HG02623 (cell line): ENCODE data around the gene FAM83G.
A peak's percentile ranks its signal among the peaks of the same experiment; 100 is the strongest.
"Not testable (repeated sequence)": the region's sequence is repeated elsewhere in the genome, so short reads cannot be mapped to it uniquely, and the experiment has no call there.

Experiments used
- ATAC-seq: cut with Tn5 transposase; IDR thresholded peaks from one replicate; pipeline ENCODE4 v1.9.1; 2021; ENCODE audit warnings: moderate library complexity; ENCODE audit not compliant: unreplicated experiment

FAM83G gene

DNA sequence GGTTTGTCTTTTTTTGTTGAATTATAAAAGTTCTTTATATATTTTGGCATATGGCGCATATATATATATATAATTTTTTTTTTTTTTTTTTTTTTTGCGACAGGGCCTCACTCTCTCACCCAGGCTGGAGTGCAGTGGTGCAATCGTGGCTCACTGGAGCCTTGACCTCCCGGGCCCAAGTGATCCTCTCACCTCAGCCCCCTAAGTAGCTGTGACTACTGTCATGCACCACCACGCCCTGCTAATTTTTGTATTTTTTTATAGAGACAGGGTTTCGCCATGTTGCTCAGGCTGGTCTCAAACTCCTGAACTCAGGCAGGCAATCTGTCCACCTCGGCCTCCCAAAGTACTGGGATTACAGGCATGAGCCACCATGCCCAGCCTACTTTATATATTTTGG, 82.0 kb downstream of the FAM83G start:
- not testable (repeated sequence) for ATAC-seq

DNA sequence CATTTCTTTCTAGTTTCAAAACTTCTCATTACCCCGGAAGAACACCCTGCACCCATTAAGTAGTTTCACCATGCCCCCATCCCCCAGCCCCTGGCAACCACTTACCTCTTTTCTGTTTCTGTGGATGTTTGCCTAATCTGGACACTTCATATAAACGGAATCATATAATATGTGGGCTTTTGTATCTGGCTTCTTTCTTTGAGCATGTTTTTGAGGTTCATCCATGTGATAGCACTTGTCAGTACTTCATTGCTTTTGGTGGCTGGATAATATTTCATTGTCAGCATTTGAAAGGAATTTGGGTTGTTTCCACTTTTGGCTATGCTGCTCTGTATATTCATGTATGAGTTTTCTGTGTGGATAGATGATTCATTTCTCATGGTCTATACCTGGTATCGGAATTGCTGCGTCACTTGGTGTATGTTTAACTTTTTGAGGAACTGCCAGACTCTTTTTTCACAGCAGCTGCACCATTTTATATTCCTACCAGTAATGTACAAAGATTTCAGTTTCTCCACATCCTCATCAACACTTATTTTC, 82.6 kb downstream of the FAM83G start:
- peak; percentile 59 for ATAC-seq

DNA sequence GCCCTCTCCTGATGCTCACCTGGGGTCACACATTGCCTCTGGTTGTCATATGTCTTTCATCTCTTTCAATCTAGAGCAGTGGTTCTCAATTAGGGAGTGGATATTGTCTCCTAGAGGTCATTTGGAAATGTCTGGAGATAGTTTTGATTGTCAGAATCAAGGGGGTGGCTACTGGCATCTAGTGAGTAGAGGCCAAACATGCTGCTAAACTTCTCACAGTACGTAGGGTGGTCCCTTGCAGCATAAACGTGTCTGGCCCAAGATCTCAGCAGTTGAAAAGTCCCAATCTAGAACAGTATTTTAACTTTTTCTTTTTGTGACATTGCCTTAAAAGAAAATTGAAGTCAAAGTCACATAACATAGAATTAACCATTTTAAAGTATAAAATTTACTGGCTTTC, 83.1 kb downstream of the FAM83G start:
- ATAC-seq, result no peak

DNA sequence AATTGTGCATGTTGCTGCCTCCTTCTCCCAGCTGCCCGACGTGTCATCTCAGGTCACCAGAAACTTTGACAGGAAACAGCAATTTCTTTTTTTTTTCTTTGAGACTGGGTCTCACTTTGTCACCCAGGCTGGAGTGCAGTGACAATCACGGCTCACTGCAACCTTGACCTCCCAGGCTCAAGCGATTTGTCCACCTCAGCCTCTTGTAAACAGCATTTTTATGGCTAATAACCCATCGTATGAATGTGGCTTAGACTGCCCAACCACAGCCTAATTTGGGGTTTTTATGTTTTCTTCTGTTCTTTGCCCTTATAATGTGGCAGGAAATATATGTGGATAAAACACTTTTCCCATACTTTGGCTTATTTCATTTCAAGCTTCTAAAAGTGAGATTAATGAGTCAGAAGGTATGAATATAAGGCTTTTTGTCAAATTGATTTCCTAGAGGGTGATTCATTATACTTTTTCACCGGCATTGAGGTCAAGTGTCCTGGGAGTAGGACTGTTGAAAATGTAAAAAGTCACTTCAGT, 83.6 kb downstream of the FAM83G start:
- ATAC-seq, result no peak

DNA sequence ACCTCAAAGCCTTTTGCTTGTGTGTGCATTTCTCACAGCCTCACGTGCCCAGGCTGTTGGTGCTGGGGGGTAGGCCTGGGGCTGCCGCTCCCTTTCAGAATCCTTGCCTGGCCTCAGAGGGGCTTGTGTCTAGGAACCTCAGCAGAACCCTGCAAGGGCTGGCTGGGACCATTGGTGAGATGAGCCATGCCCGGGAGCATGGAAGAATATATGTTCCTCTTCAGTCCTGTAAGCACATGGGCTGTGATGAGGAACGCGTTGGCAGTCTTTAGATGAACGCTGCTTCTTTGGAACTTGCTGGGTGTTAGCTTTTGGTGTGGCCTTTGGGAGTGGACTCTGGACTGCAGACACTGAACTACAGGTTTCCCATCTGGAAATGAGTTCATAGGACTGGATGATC, 84.6 kb downstream of the FAM83G start:
- ATAC-seq, result no peak
